Measurements from ENCODE around the gene MAPK8IP1. TPM values are rescaled to one million over a fixed set of nuclear protein-coding genes. Genes with fewer than 3 reads are reported as not detected.

Gene MAPK8IP1
- total RNA-seq, 1 donor from 2014 or later = 6.0 TPM

DNA sequence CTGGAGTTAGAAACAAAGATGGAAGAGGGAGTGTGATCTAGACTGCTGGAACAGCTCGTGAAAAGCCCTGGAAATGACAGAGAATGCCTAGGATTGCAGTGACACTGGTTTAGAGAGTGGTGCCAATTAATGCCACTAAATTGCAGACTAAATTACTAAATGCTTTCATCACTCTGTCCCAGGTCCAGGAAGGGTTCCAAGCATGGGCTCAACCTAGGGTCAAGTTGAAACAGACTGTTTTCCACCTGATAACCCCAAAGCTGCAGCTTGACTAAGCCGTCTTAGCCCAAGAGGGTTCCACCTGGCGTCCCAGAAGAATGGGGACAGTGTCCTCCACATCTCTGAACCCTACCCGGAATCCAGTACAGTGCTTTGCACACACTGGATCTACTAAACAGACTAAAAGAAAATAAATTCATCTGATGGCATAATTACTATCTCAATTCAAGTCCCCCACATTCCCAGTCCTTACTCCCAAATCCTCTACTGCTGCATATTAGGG lies 39.2 kb upstream of the MAPK8IP1 start:
- H3K27me3 ChIP-seq = no peaks in the 10 kb centered on the region
- no peak for DNase-seq (ENCODE audit: low spot score in 2 of 2)
- TF ChIP-seq, protein P1, sequence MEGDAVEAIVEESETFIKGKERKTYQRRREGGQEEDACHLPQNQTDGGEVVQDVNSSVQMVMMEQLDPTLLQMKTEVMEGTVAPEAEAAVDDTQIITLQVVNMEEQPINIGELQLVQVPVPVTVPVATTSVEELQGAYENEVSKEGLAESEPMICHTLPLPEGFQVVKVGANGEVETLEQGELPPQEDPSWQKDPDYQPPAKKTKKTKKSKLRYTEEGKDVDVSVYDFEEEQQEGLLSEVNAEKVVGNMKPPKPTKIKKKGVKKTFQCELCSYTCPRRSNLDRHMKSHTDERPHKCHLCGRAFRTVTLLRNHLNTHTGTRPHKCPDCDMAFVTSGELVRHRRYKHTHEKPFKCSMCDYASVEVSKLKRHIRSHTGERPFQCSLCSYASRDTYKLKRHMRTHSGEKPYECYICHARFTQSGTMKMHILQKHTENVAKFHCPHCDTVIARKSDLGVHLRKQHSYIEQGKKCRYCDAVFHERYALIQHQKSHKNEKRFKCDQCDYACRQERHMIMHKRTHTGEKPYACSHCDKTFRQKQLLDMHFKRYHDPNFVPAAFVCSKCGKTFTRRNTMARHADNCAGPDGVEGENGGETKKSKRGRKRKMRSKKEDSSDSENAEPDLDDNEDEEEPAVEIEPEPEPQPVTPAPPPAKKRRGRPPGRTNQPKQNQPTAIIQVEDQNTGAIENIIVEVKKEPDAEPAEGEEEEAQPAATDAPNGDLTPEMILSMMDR (IDR thresholded peaks at IDR 0.05) = no peak
- intact Hi-C loops (cut with DNase I) = loop anchor here (5.0 to 10.0 kb wide), 4 partner anchors 156 to 1569 kb away; partner anchors contain the start of gene PACSIN3
- no peaks in the 10 kb centered on the region for H3K36me3 ChIP-seq
- peaks cover 12 to 34% of the 10 kb centered on the region in 2 donors for H3K4me1 ChIP-seq
- H3K9me3 ChIP-seq = no peaks in the 10 kb centered on the region
- H3K4me3 ChIP-seq = peak overlapping the region; percentile 92 to 97
- peak overlapping the region; percentile 76 to 85 for H3K27ac ChIP-seq

- intact Hi-C loops (cut with DNase I) = loop anchor here (1.0 to 10.0 kb wide), 8 partner anchors 12 to 1568 kb away; partner anchors contain the start of genes PACSIN3 and SLC35C1
- peak; percentile 98 to 100 for DNase-seq (ENCODE audit: low spot score in 2 of 2)
- no peaks in the 10 kb centered on the region for H3K9me3 ChIP-seq
- H3K27me3 ChIP-seq = no peaks in the 10 kb centered on the region
- no peaks in the 10 kb centered on the region for H3K36me3 ChIP-seq
- H3K4me1 ChIP-seq = peaks cover 12 to 44% of the 10 kb centered on the region in 2 donors
- TF ChIP-seq, protein P1 (IDR thresholded peaks at IDR 0.05) = no peak
- H3K4me3 ChIP-seq = peak within 1 kb of the TSS; percentile 92 to 97
- H3K27ac ChIP-seq = peak within 1 kb of the TSS; percentile 97 to 98
Observed at GRCh38 chr11:45846974-45847910, 38.2 kb upstream of the MAPK8IP1 start, which contains the start of gene CRY2. CRY2 (plus strand) TSS chr11:45847475; CDS start chr11:45847491, 16 bp downstream.

DNA sequence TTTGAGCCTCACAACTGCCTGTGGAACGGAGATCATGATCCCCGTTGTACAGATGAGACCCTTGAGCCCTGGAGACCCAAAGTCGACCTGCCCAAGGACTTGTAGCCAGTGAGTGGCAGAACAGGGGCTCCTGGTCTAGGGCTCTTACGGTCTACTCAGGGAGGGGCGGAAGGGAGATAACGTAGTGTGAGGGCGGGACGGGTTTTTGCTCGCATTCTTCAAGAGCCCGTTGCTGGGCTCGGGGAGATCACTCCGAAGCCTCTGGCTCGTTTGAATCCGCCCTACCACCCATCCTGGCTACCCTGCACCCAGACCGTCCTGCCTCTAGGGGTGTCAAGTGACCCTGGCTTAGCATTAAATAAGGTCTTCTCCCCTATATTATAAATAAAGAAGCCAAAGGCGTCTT lies 37.5 kb upstream of the MAPK8IP1 start:
- H3K9me3 ChIP-seq = no peaks in the 10 kb centered on the region
- peak overlapping the region; percentile 97 to 98 for H3K27ac ChIP-seq
- intact Hi-C loops (cut with DNase I) = loop anchor here (1.0 to 10.0 kb wide), 8 partner anchors 11 to 1567 kb away; partner anchors contain the start of genes PACSIN3 and SLC35C1
- TF ChIP-seq, protein P1 (IDR thresholded peaks at IDR 0.05) = peak in 2 of 3 experiments; percentile 7 to 15
- peak overlapping the region; percentile 92 to 97 for H3K4me3 ChIP-seq
- DNase-seq (ENCODE audit: low spot score in 2 of 2) = peak in 1 of 2 donors; percentile 74
- H3K27me3 ChIP-seq = no peaks in the 10 kb centered on the region
- H3K4me1 ChIP-seq = peaks cover 14 to 47% of the 10 kb centered on the region in 2 donors
- H3K36me3 ChIP-seq = no peaks in the 10 kb centered on the region

- no peaks in the 10 kb centered on the region for H3K9me3 ChIP-seq
- H3K27me3 ChIP-seq = no peaks in the 10 kb centered on the region
- DNase-seq (ENCODE audit: low spot score in 2 of 2) = no peak
- H3K4me3 ChIP-seq = peak overlapping the region; percentile 92 to 97
- H3K4me1 ChIP-seq = peaks cover 17 to 50% of the 10 kb centered on the region in 2 donors
- H3K36me3 ChIP-seq = no peaks in the 10 kb centered on the region
- intact Hi-C loops (cut with DNase I) = loop anchor here (5.0 to 10.0 kb wide), 4 partner anchors 154 to 1566 kb away; partner anchors contain the start of gene PACSIN3
- TF ChIP-seq, protein P1 (IDR thresholded peaks at IDR 0.05) = no peak
- peak overlapping the region in 1 of 2 donors; percentile 97 for H3K27ac ChIP-seq
Observed at GRCh38 chr11:45848654-45849081, 36.8 kb upstream of the MAPK8IP1 start.

- TF ChIP-seq, protein P1 (IDR thresholded peaks at IDR 0.05) = no peak
- Histone ChIP-seq H3K9me3 (no peaks in the 10 kb centered on the region), H3K36me3 (no peaks in the 10 kb centered on the region), H3K4me1 (peaks cover 27 to 66% of the 10 kb centered on the region in 2 donors), H3K27ac (peak overlapping the region in 1 of 2 donors; percentile 12), H3K4me3 (peak overlapping the region in 1 of 2 donors; percentile 6), H3K27me3 (no peaks in the 10 kb centered on the region)
- intact Hi-C loops (cut with DNase I) = no loop called here
- no peak for DNase-seq (ENCODE audit: low spot score in 2 of 2)
Observed at GRCh38 chr11:45850446-45850845, 35.0 kb upstream of the MAPK8IP1 start.
